AG08395 (cell line): ENCODE results near the gene SNAP29.
A peak's percentile ranks its signal among the peaks of the same experiment; 100 is the strongest.
"Not testable (repeated sequence)": the region's sequence is repeated elsewhere in the genome, so short reads cannot be mapped to it uniquely, and the experiment has no call there.

Source experiments
- DNase-seq: peaks from one replicate; pipeline ENCODE4 v3.0.0; 2012; ENCODE audit warnings: mixed read lengths, low spot score

Gene SNAP29

GRCh38 chr22:20858615-20859416, at the start of gene SNAP29, which contains the start of gene PI4KA:
SNAP29 (plus strand) TSS chr22:20859007; CDS start chr22:20859111, 104 bp downstream.
PI4KA (minus strand) TSS chr22:20858811; CDS start chr22:20858725, 86 bp downstream.
- peak; percentile 100 for DNase-seq

GRCh38 chr22:20809538-20810185, 49.1 kb upstream of the SNAP29 start:
- DNase-seq, result no peak

DNA sequence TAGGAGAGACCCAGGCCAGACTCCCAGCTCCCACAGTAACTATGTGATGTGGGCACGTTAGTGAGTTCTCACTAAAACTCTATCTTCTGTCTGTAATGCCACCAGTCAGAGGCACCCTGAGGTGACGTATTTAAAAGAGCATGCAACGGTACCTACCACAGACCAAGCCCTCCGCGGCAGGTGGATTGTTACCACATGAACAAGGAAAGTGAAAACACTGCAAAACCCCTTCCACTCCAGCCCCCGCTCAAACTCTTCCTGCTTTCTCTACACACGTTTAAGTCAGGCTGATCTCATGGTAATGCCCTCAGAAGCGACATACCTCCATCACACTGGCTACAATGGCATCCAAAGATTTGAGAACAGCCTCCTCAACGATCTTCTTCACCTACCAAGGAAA, 48.2 kb upstream of the SNAP29 start:
- no peak for DNase-seq

DNA sequence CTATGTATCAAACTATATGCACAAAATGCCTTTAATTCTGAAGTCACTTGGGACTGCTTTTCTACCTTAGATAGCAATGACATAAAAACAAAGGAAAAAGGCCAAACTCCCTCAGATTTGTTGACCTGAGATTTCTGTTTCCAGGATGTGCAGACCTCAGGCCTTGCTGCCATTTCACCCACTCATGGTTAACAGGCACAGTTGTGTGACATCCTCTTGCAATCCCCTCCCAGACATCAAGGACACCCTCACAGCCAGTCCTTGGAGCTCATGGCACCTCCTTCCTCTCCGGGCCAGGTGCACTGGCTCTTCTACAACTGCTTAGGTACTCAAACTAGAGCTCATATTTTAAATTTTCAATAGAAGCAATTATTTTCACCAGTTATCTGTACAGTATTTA, 47.6 kb upstream of the SNAP29 start:
- DNase-seq, result no peak

- no peak for DNase-seq
Observed at GRCh38 chr22:20811971-20812660, 46.7 kb upstream of the SNAP29 start.

DNA sequence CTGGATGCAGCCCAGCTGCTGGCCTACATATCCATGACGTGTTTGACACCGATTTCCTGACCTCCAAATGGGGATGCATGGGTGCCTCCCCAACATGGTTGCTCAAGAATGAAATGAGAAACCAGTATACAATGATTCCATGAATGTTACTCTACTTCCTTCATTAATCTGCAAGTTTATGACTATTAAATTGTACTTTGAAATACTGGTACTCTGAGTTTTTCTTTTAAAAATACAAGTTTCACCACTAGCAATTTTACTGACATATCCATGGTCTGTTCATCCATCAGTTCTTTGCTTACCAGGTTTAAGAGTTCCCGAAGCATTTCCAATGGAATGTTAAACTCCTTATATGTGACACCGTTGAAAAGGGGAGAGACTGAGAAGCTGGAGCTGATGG, 45.8 kb upstream of the SNAP29 start:
- no peak for DNase-seq

- DNase-seq, result no peak
Observed at GRCh38 chr22:20814221-20814808, 44.5 kb upstream of the SNAP29 start.

DNA sequence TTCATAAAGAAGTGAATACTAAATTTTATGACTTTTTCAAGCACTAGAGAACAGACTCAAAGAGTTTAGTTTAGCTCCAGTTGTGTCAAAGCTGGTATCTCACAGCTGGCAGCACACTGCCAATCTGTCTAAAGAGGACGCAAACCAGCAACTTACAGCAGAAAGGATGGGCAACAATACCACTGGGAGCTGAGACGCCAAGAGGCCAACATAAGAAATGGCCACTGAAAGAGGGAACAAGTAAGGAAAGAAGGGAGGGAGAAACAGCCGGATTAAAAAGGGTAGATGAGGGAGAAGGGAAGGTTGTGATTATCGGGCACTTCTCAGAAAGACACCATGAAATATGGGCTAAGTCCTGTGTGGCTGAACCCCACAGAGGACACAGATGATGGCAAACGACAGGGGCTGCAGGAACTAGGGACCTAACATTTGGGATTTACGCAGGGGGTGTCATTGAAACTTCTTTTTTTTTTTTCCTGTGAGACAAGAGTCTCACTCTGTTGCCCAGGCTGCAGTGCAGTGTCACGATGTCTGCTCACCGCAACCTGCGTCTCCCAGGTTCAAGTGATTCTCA, 43.2 kb upstream of the SNAP29 start:
- DNase-seq, result no peak

DNA sequence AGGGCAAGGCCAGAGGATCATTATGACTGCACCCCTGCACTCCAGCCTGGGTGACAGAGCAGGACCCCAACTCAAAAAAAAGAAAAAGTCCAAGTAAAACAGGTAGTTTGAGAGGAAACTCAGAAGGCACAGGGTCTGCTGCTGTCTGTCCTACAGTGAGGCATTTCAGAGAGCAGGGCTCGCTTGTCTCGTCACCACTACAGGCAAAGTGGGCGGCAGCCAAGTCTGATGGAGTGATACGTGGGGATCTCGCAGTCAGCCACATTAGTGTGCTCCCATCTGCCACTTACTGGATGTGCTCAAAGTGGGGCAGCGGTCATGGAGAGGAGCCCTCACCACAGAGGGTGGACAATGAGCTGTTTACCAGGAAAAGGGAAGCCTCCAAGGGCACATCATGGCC, 42.2 kb upstream of the SNAP29 start:
- no peak for DNase-seq

DNA sequence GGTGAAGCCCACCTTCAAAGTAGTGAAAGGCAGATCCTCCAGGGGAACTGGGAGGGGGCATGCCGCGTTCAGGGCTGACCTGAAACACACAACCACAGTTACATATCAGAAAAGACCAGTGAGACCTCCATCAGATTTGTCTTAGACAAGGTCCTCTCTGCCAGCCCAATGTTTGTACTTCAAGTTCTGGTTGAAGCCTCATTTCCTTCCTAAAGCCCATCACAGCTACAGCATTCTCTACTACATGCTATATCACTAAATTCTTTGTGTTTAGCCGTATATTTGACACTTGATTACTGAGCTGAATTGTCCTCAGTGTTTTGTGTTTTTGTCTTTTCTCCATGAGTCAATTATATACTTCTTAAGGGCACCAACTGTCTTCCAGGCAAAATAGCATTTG, 40.3 kb upstream of the SNAP29 start:
- DNase-seq, result no peak

DNA sequence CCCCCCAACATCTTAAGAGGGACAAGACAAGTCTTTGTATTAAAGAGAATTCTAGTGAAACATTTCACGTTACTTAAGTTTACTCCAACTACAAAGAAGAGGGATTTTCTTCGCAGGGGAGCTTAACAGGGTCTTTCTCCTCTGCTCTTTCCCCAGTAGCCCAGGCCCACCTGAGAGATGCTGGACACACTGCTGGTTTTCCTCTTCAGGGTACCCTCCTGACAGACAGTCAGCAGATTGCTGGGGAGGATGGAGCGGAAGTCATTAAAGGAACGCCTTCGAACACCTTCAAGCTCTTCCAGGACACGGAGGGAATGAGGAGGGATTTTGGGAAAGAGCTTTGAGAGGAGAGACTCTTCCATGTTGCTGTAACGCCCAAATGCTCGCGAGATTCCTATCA, 39.3 kb upstream of the SNAP29 start:
- DNase-seq, result no peak

DNA sequence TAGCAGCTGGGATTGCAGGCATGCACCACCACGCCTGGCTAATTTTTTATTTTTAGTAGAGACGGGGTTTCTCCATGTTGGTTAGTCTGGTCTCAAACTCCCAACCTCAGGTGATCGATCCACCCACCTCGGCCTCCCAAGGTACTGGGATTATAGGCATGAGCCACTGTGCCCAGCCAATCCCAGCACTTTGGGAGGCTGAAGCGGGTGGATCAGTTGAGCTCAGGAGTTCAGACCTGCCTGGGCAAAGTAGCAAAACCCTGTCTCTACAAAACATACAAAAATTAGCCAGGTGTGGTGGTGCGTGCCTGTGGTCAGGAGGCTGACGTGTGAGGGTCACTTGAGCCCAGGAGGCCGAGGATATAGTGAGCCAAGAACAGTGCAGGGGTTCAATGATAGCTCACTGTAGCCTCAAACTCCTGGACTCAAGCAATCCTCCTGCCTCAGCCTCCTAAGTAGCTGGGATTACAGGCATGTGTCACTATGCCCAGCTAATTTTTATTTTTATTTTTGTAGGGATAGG, 37.0 kb upstream of the SNAP29 start:
- DNase-seq, result not testable (repeated sequence)

- DNase-seq, result no peak
Observed at GRCh38 chr22:20822240-20822639, 36.6 kb upstream of the SNAP29 start.

DNA sequence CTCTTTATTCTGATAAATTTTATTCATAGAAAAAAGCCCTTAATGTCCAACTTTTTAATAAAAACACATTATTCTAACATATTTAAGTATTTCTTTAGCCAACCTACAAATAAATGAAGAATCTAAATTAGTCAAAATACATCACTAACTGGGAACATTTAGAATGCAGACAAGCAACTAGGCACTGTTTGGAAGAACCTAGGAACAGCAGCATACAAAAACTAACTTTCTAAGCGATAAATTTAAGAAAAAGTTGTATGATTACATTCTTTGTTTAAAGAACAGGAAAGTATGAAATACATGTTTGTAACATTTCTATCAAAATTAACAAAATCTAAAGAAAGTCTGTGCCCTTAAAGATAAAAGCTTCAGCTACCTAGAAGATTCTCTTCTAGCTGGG, 35.5 kb upstream of the SNAP29 start:
- DNase-seq, result no peak

DNA sequence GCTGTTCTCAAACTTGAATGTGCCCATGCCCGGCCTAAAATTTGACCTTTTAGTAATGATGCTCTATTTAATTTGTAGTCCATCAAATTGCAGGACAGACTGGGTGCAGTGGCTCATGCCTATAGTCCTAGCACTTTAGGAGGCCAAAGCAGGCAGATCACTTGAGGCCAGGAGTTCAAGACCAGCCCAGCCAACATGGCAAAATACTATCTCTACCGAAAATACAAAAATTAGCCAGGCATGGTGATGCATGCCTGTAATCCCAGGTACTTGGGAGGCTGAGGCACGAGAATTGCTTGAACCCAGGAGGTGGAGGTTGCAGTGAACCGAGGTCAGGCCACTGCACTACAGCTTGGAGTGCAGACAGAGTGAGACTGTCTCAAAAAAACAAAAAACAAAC, 33.6 kb upstream of the SNAP29 start:
- not testable (repeated sequence) for DNase-seq

DNA sequence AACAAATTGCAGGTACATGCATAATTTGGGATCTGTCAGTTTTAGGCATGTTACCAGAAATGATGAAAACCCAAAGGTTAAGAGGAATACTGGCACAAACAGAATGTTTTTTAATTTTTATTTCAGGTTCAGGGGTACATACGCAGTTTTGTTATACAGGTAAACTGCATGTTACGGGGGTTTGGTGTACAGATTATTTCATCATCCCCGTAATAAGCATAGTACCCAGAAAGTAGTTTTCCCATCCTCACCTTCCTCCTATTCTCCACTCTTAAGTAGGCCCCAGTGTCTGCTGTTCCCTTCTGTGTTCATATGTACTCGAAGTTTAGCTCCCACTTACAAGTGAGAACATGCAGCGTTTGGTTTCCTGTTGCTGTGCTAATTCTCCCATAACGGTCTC, 33.2 kb upstream of the SNAP29 start:
- no peak for DNase-seq

DNA sequence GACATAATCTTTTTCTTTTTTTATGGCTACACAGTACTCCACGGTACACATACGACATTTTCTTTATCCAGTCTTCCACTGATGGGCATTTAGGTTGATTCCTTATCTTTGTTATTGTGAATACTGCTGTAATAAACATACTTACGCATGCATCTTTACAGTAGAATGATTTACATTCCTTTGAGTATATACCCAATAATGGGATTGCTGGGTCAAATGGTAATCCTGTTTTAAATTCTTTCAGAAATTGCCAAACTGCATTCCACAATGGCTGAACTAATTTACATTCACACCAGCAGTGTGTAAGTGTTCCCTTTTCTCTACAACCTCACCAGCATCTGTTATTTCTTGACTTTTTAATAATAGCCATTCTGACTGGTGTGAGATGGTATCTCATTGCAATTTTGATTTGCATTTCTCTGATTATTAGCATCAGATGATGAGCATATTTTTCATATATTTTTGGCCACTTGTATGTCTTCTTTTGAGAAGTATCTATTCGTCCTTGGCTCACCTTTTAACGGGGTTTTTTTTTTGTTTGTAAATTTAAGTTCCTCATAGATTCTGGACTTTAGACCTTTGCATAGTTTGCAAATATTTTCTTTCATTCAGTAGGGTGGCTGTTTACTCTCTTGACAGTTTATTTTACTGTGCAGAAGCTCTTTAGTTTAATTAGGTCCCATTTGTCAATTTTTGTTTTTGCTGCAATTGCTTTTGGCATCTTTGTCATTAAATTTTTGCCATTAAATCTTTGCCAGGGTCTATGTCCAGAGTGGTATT, 32.2 kb upstream of the SNAP29 start:
- not testable (repeated sequence) for DNase-seq

GRCh38 chr22:20829491-20830134, 29.2 kb upstream of the SNAP29 start:
- DNase-seq, result no peak

- DNase-seq, result no peak
Observed at GRCh38 chr22:20833225-20833665, 25.6 kb upstream of the SNAP29 start.

GRCh38 chr22:20834206-20834605, 24.6 kb upstream of the SNAP29 start:
- no peak for DNase-seq

DNA sequence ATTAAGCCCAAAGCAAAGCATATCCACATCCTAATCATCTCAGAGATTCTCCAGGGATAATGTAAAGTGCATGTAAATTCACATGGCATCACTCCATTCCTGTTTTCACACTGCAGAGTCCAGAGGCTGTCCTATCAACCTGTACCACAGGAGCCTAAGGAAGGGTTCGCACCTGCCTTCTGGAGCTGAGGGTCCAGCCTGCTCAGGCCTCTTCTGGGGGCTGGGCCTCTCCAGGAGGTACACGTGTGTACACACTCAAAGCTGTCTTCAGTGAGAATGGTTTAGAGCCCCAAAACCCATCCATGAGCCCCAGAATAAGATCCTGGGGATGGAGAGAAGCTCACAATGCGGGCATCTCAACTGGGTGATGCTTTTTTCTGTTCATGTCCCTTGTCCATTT, 24.1 kb upstream of the SNAP29 start:
- no peak for DNase-seq
